ENCODE data around the gene FAM107B. TPM values are rescaled to one million over a fixed set of nuclear protein-coding genes. Genes with fewer than 3 reads are reported as not detected.

Gene FAM107B
- total and polyA plus RNA-seq, 10 of the 15 experiments (the other 5 are each of a cell fraction or from before 2014, with no cell fraction given), result 22.9 to 162 (median 86.6) TPM

GRCh38 chr10:14654821-14655382 lies 119.8 kb downstream of the FAM107B start:
- intact Hi-C loops (cut with micrococcal nuclease; ENCODE audit: unreplicated experiment), result no loop called here
- H4K20me1 ChIP-seq (ENCODE audit: control insufficient read depth, insufficient read depth), result no peaks in the 10 kb centered on the region
- DNase-seq (ENCODE audit: low read depth, low spot score) (no peak), ATAC-seq (no peak), FAIRE-seq (no peak)
- H3K4me2 ChIP-seq (ENCODE audit: control insufficient read depth, insufficient read depth), result no peak overlapping the region
- H3K9me3 ChIP-seq (replicated peaks; ENCODE audit: control insufficient read depth, insufficient read depth, low read length), result peaks cover 4% of the 10 kb centered on the region; the same call in 2 of the 3 replicates
- SMC1A ChIA-PET (ENCODE audit: uncharacterized antibody, unreplicated experiment), result interaction anchor here (1.0 to 2.0 kb wide), 9 partner anchors 37 to 112 kb away, joined by 3 to 6 read pairs (median 4); no protein-coding TSS in a partner anchor
- no peak overlapping the region for H3K4me3 ChIP-seq
- no peaks in the 10 kb centered on the region; a peak in 1 of 4 replicates for H3K27me3 ChIP-seq (replicated peaks in 1 of 2; ENCODE audit: control insufficient read depth in 2 of 2, insufficient read depth in 2 of 2, low read length in 1 of 2)
- no peak overlapping the region for H2AFZ ChIP-seq (ENCODE audit: control insufficient read depth, low read depth, low read length)
- CTCF ChIA-PET, result interaction anchor here (2.4 kb wide), 1 partner anchor 119 kb away, joined by 10 read pairs; no protein-coding TSS in a partner anchor
- no peak for TF ChIP-seq ZNF687 (IDR thresholded peaks at IDR 0.05)
- 0 out of 2 replicates have a peak, but pooled peaks have one; percentile 22 for TF ChIP-seq PKNOX1 (IDR thresholded peaks at IDR 0.05)
- WGBS (ENCODE audit: insufficient coverage, insufficient replicate concordance, low lambda C conversion rate, missing lambda C conversion rate), result 78% methylated on average over 3 of the region's 3 CpGs
- POLR2A ChIA-PET, result interaction anchor here (0.8 to 2.1 kb wide), 4 partner anchors 15 to 86 kb away, joined by 3 to 8 read pairs (median 4); no protein-coding TSS in a partner anchor
- RAD21 ChIA-PET (ENCODE audit: unreplicated experiment), result interaction anchor here (0.8 to 3.0 kb wide), 6 partner anchors 9 to 86 kb away, joined by 3 to 10 read pairs (median 4); no protein-coding TSS in a partner anchor
- no TSS peak for BruUV-seq (replicated peaks)
- no peak overlapping the region for H3K27ac ChIP-seq (ENCODE audit: control insufficient read depth, insufficient read depth)
- H3K36me3 ChIP-seq (ENCODE audit: control insufficient read depth in 2 of 2, insufficient read depth in 2 of 2, low read length in 1 of 2), result no peaks in the 10 kb centered on the region
- in situ Hi-C loops (cut with MboI), result no loop called here
- H3K79me2 ChIP-seq (ENCODE audit: control insufficient read depth, insufficient read depth, low read length), result no peaks in the 10 kb centered on the region
- no peak overlapping the region for H3K9ac ChIP-seq (ENCODE audit: control insufficient read depth, insufficient read depth, low read length)
- peaks cover 42% of the 10 kb centered on the region for H3K4me1 ChIP-seq (ENCODE audit: control insufficient read depth, insufficient read depth, low read length)

Measured in GM12878 (cell line).